Heart left ventricle (tissue), 13 donors: ENCODE measurements around the gene LRRC37B.
"Not testable (repeated sequence)": the region's sequence is repeated elsewhere in the genome, so short reads cannot be mapped to it uniquely, and the experiment has no call there.

Experiments used
- CTCF ChIP-seq, 12 donors: fragments of 200-600 bp; sonication (generic) in 4 of 12; IDR thresholded peaks; one replicate each; pipeline versions ENCODE4 v1.5.0 to v1.8.0; 2018 to 2022; ENCODE audit warnings: antibody characterized with exemption in 12 of 12, mild to moderate bottlenecking in 5 of 12
- POLR2A ChIP-seq, 2 donors: fragments of 450-650 bp; IDR thresholded peaks; one replicate each; pipeline ENCODE4 v1.6.1; 2017; ENCODE audit warnings: antibody characterized with exemption in 2 of 2, mild to moderate bottlenecking in 2 of 2, moderate library complexity in 2 of 2
- donor health status: ischemic (EF 13 %, LVEDD 7.1; RV severe dilation, severe dysfunction).
- donor health status: DM: no; HTN: yes; CAD: no.
- donor health status: DM: no; HTN: no; CAD: no.
- donor health status: ischemic (EF 25% LVEDD 6.9; RV normal size, moderate dysfunction).
- donor health status: ischemic (EF 25% LVEDD 5.7; RV mildly dilated, moderate dysfunction).
- donor health status: ischemic (EF 35%, LVEDD 5.7; RV mildly dilated, moderate dysfunction).
- donor health status: nonischemic (EF 11% LVEDD 7.7; RV severe dilation, severe dysfunction).
- donor health status: DM: yes; HTN: yes; CAD: no.
- donor health status: PGD.
- donor health status: ischemic (EF 29% LVEDD 5.4; RV normal size, mild dysfunction).
- donor health status: nonischemic (EF 23%, LVEDD 6.1; RV moderate dilation, normal function).

GRCh38 chr17:32073131-32073530 is 65.9 kb downstream of the LRRC37B start:
- not testable (repeated sequence) for TF ChIP-seq CTCF, POLR2A (IDR thresholded peaks at IDR 0.05)
